NCI-H82 (cell line): Measurements from ENCODE around the gene ABHD11.
"Not testable (repeated sequence)": the region's sequence is repeated elsewhere in the genome, so short reads cannot be mapped to it uniquely, and the experiment has no call there.

Experiments
- DNase-seq: peaks from one replicate; lab custom pipeline; 2025; lab: John Stamatoyannopoulos, UW

Gene ABHD11

DNA sequence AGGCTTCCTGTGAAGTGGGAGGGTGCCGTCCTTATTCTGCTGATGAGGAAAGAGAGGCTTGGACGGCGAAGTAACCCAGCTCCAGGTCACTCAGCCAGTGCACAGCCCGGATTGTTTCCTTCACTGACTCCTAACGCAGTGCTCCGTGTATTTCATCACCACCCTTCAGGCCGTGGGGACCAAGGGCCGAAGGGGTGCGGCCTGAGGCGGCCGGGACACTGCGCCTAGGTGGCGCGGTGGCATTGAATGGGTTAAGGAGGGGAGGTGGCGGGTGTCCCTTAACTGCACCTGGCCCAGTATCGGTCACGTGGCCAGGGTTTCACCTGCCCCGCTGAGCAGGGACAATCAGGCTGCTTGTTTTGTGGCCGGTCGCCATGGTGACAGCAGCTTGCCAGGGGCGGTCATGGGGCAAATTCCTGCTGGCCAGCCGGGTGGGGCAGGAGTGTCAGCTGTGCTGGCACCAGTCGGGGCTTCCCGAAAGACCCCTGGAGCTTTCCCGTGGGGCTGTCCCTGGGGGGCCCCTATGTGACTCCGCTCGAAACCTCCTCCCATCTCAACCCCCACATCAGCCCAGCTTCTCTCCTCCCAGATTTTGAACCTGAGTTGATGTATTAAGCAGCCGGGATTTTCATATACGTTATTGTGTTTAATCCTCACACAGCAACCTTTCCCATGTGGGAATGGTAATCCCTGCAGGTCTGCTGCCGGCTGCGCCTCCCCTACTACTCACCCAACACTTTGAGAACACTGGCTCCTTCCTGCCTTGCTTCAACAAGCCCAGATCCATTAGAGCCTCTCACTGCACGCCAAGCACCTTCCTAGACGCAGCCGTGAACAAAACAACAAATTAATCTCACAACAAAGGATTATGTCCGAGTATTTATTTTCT, 4.4 kb upstream of the ABHD11 start:
- DNase-seq, result peak; percentile 69

DNA sequence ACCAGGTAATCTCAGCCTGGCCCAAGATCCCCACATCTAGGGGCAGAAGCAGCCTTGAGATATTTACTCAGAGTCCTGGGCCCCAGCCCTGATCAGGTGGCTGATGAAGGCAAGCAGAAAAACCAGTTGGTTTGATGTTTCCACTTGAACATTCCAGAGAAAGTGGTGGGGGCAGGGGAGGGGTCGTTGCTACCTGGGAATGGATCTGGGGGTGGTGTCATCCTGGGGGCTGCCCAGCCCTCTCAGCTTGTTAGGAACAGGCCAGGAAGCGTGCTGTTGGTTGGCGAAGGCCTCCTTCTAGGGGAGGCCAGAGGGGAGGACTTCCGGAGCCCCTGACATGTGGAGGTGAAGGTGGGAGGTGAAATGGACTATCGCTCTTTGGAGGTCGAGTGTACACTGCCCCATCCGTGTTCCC, 3.7 kb upstream of the ABHD11 start:
- no peak for DNase-seq

DNA sequence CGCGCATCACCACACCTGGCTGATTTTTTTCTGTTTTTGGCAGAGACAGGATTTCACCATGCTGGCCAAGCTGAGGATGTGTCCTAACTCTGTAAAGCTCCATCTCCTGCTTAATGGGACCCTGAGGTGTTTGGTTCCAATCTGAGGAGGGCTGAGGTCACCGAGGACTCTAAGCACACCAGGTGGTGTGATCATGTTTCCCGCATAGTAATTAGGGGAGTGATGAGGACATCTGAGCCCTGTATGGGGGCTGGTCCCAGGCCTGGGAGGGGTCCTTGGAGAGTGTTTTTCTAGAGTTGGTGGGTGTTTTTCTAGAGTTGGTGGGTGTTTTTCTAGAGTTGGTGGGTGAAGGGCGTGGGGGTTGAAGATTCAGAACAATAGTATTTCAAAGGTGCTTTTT, 3.0 kb upstream of the ABHD11 start:
- DNase-seq, result peak; percentile 75

DNA sequence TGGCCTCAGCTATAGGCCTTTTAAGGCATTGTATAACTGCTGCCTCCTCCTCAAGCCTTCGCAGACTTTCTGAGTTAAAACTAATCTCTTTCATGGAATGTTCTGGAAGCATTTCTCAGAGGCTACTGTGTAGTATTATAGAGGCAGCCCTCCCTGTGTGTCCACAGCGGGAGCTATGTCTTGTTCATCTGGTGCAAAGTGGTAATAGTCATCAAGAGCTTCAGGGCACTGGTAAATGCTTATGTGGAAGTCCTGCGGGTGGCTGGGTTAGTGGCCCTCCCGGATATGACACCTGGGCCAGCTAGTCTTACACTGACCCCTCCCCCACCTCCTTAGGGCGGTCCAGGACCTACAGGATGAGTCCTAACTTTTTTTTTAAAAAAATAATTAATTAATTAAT, 2.2 kb upstream of the ABHD11 start:
- DNase-seq, result no peak

DNA sequence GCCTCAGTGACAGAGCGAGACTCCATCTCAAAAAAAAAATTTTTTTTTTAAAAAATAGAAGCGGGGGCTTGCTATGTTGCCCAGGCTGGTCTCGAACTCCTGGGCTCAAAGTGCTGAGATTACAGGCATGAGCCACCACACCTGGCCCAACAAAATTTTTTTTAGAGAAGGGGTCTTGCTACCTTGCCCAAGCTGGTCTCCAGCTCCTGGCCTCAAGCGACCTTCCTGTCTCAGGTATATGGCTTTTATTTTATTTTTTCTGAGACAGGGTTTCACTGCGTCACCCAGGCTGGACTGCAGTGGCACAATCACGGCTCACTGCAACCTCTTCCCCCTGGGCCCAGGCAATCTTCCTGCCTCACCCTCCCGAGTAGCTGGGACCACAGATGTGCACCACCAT, 1.6 kb upstream of the ABHD11 start:
- DNase-seq, result no peak

DNA sequence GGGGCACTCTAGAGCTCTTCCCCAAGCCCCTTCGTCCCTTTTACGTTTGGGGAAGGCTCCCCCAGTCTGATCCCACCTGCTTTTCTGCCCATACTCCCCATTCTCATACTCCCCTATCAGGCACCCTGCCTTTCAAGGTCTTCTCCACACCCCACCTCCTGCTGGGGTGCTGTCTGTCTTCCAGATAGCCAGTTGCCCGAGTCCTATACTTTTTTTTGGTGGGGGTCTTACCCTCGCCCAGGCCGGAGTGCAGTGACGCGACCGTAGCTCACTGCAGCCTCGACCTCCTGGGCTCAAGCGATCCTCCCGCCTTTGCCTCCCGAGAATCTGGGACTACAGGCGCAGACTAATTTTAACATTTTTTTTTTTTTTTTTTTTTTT, 775 bp upstream of the ABHD11 start:
- DNase-seq, result no peak

DNA sequence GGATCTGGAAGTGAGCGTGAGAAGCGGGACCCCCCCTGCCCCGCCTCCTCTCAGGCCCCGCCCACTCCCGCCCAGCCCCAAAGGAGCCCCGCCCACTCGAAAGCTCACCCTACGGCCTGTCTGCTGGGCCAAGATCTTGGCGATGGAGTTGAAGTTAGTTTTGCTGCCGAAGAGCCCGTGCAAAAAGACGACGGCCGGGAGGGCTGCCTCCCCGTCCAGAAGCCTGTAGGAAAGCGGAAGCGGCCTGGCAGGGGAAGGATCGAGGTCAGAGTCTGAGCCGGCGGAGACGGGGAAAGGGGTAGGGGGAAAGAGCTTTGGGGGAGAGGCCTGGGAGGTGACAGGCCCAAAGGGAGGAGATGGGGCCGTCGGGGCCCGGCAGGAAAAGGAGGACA, 386 bp downstream of the ABHD11 start:
- peak; percentile 74 for DNase-seq

DNA sequence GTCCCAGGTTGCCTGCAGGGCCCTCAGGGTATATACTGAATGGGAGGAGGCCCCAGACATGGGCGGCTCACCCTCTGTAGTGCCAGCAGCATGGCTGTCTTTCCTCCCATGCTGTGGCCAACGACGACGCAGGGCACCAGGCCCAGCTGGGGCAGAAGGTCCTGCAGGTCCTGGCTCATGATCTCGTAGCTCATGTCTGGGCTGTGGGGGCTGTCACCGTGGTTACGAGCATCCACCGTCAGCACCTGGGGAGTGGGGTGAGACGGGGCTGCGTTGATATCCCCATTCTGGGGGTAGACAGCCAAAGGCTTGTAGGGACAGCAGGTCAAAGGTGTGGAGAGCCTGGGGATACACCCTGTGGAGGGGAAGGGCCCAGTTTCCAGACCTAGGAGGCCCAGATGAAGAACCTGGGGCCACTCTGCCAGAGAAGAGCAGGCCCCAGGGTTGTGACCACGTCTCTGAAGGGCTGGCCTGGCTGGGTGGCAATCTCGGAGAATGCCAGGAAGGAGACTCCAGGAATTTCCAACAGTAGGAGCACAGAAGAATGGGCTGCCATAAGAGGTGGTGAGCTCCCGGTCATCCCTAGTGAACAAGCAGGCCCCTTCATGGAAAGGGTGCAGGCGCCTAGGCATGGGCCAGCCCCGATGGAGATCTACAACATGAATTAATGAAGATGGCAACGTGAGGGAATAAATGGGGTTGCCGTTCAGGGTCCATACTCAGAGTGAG, 947 bp downstream of the ABHD11 start:
- DNase-seq, result no peak

DNA sequence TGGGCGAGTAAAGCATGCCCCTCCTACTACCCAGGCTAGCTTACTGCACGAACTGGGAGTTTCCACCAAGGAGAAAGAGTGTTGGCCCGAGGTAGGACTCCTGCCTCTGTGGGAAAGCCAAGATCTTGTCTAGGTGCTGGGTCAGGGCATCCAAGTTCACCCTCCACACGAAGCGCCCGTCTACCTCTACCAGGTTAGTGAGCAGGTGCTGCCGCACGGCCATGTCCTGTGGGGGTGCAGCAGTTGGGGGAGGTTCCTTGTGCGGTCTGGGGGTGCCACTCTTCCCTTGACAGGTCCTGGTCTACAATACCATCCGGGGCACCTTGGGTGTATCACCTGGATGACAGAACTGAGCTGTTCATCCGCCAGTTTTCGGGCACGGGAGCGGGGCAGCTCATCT, 1.7 kb downstream of the ABHD11 start:
- no peak for DNase-seq

DNA sequence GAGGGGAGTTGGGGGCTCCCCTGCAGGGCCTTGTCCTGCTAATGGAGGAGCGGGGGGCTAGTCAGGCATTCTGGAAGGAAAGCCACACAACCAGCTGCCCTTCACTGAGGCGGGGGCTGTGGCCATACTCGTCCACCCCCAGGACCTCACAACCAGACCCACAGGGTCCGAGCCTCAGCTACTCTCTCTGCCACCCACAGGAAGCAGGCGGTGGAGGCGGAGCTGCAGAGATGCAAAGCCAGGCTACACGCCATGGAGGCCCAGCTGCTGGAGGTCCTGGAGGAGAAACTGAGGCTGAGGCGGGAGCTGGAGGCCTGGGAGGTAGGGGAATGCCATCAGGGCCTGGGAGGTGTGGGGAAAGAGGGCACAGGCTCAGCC, 3.1 kb downstream of the ABHD11 start:
- no peak for DNase-seq

DNA sequence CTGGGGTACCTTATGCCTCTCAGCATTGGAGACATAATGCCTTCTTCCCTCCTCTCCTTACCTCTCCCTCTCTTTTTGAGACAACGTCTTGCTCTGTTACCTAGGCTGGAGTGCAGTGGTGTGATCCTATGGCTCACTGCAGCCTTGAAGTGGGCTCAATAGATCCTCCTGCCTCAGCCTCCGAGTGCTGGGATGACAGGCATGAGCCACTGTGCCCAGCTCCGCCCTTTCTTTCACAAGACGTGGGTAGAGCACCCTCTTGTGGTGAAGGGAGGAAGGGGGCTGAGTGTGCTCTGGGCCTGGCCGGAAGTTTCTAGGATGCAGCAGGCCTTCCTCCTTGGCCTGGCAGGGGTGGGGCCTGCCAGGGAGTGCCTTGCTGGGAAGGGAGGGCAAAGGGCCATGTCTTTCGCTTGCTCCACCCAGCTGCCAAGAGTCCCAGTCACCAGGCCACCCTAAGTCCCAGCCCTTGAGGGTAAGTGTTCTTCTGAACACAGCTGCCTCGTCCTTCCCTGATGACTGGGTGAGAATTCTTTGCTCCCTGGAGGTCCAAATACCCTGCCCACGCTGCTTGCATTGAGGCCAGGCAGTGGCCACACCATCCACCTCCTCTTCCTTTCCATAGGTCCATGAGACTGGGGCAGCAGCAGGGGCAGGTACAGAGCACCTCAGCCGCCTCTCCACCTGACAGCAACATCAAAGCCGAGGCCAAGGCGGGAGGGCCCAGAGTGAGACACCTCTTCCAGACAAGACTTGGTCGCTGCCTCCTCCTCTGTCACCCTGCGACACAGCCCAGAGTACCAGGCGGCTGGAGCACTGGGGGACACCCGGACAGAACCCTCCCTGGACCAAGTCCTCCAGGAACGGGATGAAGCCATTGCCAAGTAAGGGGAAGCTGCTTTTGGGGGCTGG, 3.7 kb downstream of the ABHD11 start:
- peak; percentile 94 for DNase-seq

DNA sequence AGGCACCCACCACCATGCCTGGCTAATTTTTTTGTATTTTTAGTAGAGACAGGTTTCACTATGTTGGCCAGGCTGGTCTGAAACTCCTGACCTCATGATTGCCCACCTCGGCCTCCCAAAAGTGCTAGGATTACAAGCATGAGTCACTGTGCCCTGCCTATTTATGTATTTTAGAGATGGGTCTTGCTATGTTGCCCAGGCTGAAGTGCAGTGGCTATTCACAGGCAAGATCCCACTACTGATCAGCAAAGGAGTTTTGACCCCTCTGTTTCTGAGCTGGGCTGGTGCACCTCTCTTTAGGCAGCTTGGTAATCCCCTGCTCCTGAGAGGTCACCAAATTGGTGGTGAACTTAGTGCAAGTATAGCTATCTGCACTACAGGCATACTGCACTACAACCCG, 6.2 kb downstream of the ABHD11 start:
- no peak for DNase-seq

DNA sequence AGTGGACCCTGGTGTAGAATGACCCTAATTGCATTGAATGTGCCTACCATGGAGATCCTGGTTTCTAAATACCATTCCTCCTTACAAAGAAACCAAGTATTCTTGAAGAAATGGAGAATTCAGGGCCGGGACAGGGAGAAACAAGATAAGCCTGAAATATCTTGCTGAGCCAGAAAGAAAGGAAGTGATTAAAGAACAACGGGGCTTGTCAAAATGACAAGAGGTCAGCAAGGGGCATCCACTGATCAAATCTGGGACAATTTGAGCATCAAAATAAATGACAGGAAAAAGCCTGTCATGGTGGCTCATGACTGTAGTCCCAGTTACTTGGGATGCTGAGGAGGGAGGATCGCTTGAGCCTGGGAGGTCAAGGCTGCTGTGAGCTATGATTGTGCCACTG, 8.1 kb downstream of the ABHD11 start:
- no peak for DNase-seq

DNA sequence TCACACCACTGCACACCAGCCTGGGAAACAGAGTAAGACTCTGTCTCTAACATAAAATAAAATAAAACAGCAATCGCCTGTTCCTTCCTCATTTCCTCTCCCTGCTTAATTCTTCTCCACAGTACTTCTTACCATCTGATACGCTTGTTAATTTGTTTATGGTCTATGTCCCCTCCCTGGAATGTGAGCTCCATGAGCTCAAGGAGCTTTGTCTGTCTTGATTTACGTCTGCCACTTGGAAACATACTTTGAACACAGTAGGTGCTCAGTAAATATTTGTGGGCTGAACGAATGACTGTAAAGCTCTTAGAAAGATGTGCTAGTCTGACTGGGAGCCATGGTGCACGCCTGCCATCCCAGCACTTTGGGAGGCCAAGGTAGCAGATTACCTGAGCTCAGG, 10.1 kb downstream of the ABHD11 start:
- no peak for DNase-seq

DNA sequence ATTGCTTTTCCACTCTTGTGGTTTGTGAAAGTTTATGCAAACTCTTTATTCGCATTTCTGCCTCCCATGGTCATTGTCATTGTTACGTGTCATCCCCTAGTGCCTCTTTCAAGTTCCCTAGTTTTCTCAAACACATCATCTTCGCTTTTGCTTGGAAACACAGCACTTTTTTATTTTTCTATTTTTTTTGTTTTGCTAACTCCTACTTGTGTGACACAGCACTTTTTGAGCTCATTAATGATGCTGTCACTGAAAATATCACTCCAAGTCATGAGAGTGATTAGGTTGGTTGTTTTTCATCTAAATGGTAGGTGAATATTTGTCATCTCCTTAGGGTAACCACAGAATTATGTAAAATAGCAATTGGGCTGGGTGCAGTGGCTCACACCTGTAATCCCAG, 10.7 kb downstream of the ABHD11 start:
- DNase-seq, result no peak

DNA sequence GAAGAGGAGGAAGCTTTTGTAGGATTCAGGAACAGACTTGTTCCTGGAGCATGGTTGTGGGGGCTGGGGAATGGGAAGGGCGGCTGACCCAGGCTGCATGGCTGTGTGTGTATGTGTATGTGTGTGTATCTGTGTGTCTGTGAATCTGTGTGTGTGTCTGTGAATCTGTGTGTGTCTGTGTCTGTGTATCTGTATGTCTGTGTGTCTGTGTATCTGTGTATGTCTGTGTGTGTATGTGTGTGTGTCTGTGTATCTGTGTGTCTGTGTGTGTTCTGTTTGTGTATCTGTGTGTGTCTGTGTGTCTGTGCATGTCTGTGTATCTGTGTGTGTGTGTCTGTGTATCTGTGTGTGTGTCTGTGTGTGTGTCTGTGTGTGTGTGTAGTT, 12.5 kb downstream of the ABHD11 start:
- no peak for DNase-seq

DNA sequence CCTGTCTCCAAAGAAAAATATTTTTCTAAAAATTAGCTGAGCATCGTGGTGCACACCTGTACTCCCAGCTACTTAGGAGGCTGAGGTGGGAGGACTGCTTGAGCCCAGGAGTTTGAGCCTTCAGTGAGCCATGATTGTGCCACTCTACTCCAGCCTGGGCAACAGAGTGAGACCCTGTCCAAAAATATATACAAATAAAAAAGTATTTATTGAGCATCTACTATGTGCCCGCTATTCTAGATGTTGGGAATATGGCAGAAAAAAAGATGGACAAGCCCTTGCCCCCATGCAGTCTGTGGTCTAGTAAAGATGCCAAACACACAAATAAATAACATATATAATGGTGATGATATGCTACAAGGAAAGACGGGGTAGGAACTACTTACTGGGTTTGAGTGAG, 14.8 kb downstream of the ABHD11 start:
- DNase-seq, result no peak

DNA sequence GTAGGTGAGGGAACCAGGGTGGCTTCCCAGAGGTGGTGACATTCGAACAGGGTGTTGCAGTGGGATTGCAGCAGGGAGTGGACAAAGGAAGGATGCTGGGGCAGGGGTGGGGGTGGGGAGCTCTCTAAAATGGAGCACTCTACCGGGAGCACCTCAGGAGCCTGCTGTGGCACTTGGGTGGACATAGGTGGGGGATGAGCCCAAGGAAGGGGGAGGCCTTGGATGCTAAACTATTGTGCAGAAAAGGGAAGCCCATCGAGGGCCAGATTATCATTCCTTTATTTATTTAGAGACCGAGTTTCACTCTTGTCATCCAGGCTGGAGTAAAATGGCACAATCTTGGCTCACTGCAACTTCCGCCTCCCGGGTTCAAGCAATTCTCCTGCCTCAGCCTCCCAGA, 15.8 kb downstream of the ABHD11 start:
- no peak for DNase-seq

DNA sequence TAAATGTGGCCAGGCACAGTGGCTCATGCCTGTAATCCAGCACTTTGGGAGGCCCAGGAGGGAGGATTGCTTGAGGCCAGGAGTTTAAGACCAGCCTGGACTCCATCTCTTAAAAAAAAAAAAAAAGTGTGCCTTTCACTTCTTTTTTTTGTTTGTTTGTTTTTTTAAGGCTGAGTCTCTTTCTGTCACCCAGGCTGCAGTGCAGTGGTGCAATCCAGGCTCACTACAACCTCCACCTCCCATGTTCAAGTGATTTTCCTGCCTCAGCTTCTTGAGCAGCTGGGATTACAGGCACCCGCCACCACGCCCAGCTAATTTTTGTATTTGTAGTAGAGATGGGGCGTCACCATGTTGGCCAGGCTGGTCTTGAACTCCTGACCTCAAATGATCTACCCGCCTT, 16.4 kb downstream of the ABHD11 start:
- DNase-seq, result not testable (repeated sequence)

DNA sequence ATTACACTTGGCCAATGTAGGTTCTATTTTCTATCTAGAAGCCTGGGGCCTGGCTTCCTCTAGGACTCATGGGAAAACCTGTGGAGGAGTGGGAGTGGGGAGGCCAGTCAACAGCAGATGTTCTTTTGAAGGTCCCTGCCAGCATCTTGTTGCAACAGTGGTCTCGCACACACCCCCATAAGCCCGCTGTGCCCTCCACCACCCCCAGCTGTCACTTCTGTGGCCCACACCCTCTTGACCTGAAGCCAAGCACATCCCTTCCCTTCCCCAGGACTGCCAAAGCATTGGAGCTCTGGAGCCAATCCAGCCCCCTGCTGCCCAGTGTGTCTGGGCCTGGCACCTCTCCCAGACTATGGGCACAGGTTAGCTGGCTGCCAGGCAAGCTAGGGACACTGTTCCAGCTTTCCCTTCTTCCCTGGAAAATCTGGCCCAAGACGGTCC, 17.2 kb downstream of the ABHD11 start:
- peak; percentile 31 for DNase-seq

DNA sequence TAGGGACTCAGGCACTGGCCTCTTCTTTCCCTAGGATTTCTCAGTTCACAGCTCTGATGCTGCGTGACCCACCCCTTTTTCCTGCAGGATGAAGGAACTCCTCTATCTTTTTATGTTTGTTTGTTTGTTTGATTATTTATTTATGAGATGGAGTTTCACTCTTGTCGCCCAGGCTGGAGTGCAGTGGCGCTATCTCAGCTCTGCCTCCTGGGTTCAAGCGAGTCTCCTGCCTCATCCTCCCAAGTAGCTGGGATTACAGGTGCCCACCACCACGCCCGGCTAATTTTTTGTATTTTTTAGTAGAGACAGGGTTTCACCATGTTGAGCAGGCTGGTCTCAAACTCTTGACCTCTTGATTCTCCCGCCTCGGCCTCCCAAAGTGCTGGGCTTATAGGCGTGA, 18.2 kb downstream of the ABHD11 start:
- not testable (repeated sequence) for DNase-seq

DNA sequence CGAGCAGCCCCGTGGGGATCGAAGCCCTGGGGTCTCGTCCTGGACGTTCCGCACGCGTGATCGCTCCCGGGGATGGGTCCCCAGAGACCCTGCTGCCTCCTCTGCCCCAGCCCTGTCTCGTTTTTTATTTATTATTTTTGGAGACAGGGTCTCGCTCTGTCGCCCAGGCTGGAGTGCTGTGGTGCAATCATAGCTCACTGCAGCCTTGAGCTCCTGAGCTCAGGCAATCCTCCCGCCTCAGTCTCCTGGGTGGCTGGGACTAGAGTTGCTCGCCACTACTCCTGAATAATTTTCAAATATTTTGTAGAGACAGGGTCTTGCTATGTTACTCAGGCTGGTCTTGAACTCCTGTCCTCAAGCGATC, 18.8 kb downstream of the ABHD11 start:
- DNase-seq, result no peak
